ENCODE measurements around the gene CLEC4M. TPM values are rescaled to one million over a fixed set of nuclear protein-coding genes. Genes with fewer than 3 reads are reported as not detected.

Gene CLEC4M
- total and polyA plus RNA-seq, 2 experiments from 2014 or later: not detected

DNA sequence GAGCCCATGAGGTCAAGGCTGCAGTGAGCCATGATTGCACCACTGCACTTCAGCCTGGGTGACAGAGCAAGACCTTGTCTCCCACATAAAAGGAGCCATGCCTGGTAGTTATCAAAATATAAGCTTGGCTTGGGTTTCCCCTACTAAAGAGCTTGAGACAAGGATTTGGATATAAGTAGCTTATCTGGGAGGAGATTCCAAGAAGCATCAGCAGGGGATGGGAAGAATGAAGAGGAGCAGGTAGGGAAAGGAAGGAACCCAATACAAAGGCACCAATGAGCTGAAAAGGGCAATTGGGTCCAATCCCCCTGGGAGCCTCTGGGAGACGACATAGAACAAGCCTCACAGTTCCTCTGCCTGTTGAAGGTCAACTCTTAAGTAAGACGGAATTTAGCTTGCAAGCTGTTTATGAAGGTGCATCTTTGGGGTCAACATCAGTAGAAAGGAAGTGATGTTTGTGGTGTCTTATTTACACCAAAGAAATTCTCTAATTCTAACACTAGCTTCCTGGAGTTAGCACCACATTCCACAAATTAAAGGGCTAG lies 23.8 kb upstream of the CLEC4M start (continued):
- TF ChIP-seq, protein P1, sequence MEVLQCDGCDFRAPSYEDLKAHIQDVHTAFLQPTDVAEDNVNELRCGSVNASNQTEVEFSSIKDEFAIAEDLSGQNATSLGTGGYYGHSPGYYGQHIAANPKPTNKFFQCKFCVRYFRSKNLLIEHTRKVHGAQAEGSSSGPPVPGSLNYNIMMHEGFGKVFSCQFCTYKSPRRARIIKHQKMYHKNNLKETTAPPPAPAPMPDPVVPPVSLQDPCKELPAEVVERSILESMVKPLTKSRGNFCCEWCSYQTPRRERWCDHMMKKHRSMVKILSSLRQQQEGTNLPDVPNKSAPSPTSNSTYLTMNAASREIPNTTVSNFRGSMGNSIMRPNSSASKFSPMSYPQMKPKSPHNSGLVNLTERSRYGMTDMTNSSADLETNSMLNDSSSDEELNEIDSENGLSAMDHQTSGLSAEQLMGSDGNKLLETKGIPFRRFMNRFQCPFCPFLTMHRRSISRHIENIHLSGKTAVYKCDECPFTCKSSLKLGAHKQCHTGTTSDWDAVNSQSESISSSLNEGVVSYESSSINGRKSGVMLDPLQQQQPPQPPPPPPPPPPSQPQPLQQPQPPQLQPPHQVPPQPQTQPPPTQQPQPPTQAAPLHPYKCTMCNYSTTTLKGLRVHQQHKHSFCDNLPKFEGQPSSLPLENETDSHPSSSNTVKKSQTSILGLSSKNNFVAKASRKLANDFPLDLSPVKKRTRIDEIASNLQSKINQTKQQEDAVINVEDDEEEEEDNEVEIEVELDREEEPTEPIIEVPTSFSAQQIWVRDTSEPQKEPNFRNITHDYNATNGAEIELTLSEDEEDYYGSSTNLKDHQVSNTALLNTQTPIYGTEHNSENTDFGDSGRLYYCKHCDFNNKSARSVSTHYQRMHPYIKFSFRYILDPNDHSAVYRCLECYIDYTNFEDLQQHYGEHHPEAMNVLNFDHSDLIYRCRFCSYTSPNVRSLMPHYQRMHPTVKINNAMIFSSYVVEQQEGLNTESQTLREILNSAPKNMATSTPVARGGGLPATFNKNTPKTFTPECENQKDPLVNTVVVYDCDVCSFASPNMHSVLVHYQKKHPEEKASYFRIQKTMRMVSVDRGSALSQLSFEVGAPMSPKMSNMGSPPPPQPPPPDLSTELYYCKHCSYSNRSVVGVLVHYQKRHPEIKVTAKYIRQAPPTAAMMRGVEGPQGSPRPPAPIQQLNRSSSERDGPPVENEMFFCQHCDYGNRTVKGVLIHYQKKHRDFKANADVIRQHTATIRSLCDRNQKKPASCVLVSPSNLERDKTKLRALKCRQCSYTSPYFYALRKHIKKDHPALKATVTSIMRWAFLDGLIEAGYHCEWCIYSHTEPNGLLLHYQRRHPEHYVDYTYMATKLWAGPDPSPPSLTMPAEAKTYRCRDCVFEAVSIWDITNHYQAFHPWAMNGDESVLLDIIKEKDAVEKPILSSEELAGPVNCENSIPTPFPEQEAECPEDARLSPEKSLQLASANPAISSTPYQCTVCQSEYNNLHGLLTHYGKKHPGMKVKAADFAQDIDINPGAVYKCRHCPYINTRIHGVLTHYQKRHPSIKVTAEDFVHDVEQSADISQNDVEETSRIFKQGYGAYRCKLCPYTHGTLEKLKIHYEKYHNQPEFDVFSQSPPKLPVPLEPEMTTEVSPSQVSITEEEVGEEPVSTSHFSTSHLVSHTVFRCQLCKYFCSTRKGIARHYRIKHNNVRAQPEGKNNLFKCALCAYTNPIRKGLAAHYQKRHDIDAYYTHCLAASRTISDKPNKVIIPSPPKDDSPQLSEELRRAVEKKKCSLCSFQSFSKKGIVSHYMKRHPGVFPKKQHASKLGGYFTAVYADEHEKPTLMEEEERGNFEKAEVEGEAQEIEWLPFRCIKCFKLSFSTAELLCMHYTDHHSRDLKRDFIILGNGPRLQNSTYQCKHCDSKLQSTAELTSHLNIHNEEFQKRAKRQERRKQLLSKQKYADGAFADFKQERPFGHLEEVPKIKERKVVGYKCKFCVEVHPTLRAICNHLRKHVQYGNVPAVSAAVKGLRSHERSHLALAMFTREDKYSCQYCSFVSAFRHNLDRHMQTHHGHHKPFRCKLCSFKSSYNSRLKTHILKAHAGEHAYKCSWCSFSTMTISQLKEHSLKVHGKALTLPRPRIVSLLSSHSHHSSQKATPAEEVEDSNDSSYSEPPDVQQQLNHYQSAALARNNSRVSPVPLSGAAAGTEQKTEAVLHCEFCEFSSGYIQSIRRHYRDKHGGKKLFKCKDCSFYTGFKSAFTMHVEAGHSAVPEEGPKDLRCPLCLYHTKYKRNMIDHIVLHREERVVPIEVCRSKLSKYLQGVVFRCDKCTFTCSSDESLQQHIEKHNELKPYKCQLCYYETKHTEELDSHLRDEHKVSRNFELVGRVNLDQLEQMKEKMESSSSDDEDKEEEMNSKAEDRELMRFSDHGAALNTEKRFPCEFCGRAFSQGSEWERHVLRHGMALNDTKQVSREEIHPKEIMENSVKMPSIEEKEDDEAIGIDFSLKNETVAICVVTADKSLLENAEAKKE (CRISPR knock-in tag; IDR thresholded peaks at IDR 0.05): no peak
- TF ChIP-seq POLR2AphosphoS5 (IDR thresholded peaks at IDR 0.05; ENCODE audit: low read depth) (no peak), ZNF331 (CRISPR knock-in tag; IDR thresholded peaks at IDR 0.05; ENCODE audit: low read depth) (no peak), STAT1 (IDR thresholded peaks at IDR 0.05; ENCODE audit: unreplicated experiment) (no peak)

DNA sequence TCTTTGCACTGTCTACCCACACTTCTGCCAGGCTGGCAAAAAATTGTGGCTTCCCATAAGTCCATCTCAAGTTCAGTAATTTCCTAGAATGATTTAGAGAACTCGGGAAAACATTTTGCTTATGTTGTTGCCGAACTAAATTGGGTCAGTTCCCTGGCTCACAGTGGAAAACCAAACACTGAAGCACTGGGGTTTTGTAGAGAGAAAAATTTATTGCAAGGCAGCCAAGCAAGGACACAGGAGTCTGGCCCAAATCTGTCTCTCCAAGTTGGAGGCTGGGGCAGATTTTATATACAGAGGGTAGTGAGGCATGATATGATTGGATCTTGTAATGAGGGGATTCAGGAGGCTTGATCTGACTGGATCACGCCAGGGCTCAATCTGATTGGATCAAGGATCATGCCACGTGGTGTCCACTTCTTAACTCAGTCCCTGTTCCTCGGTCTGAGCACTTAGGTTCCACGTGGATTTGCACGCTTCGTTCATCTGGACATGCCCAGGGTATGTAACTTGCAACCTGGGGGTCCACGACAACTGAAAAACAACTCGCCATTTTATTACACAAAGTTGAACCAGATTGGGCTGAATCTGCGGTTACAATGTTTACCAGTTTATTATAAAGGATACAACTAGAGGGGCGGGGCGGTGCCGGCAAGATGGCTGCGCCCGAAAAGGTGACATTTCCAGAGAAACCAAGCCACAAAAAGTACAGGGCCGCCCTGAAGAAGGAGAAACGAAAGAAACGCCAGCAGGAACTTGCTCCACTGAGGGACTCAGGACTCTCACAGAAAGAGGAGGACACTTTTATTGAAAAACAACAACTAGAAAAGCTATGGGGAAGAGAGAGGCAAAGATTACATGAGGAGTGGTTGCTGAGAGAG lies 23.0 kb upstream of the CLEC4M start:
- no peaks in the 10 kb centered on the region for H3K9me2 ChIP-seq (ENCODE audit: insufficient read depth)
- no peak overlapping the region for H3K4me3 ChIP-seq
- no peaks in the 10 kb centered on the region for H4K20me1 ChIP-seq (replicated peaks; ENCODE audit: insufficient read depth)
- H3K36me3 Mint-ChIP-seq (ENCODE audit: low read depth): no peaks in the 10 kb centered on the region
- H3K4me1 ChIP-seq (ENCODE audit: insufficient read depth): no peaks in the 10 kb centered on the region
- H3K27ac Mint-ChIP-seq: no peak overlapping the region
- no peak overlapping the region for H3K27ac ChIP-seq (ENCODE audit: low read depth)
- no peaks in the 10 kb centered on the region for H3K79me2 ChIP-seq (replicated peaks; ENCODE audit: insufficient read depth)
- DNase-seq (ENCODE audit: low spot score) (no peak), ATAC-seq (no peak)
- no peaks in the 10 kb centered on the region for H3K27me3 ChIP-seq (ENCODE audit: insufficient read depth)
- no peaks in the 10 kb centered on the region for H3K36me3 ChIP-seq (ENCODE audit: insufficient read depth)
- H3F3A ChIP-seq (replicated peaks; ENCODE audit: low read depth): no peaks in the 10 kb centered on the region
- no peaks in the 10 kb centered on the region; the same call in 2 of the 3 replicates for H3K9me3 Mint-ChIP-seq
- H3K4me2 ChIP-seq: no peak overlapping the region
- peaks cover 5% of the 10 kb centered on the region for H3K27me3 Mint-ChIP-seq (ENCODE audit: insufficient read depth, low read depth, poor library complexity)
- peaks cover 4% of the 10 kb centered on the region; the same call in 2 of the 3 replicates for H3K4me1 Mint-ChIP-seq
- peak overlapping the region; percentile 94 for H2AFZ ChIP-seq
- H3K4me3 Mint-ChIP-seq: no peak overlapping the region
- no peak for TF ChIP-seq JUNB (IDR thresholded peaks at IDR 0.05; ENCODE audit: unreplicated experiment)
- TF ChIP-seq, protein P1 (CRISPR knock-in tag; IDR thresholded peaks at IDR 0.05): no peak
- no peak for TF ChIP-seq ZNF331 (CRISPR knock-in tag; IDR thresholded peaks at IDR 0.05; ENCODE audit: low read depth)
- no peak for TF ChIP-seq EZH2 (IDR thresholded peaks at IDR 0.05; ENCODE audit: low read depth, unreplicated experiment)

Measured in GM23338 (cell line).